Measurements from ENCODE around the gene CHST13.
"Not testable (repeated sequence)": the region's sequence is repeated elsewhere in the genome, so short reads cannot be mapped to it uniquely, and the experiment has no call there.

GRCh38 chr3:126591515-126591914 lies 67.6 kb downstream of the CHST13 start:
- not testable (repeated sequence) for TF ChIP-seq CTCF (conservative IDR thresholded peaks at IDR 0.05; ENCODE audit: low read length); EZH2phosphoT487 (IDR thresholded peaks at IDR 0.05; ENCODE audit: borderline replicate concordance)

All from Loucy (cell line).